ENCODE measurements around the gene TTLL11.

The TTLL11 gene

GRCh38 chr9:121930956-121931355 is 162.2 kb downstream of the TTLL11 start:
- DNase-seq (ENCODE audit: low read depth) = no peak
- no peak overlapping the region for H3K4me3 ChIP-seq (ENCODE audit: low read depth, low read length)
- TF ChIP-seq CTCF (conservative IDR thresholded peaks at IDR 0.05; ENCODE audit: low read depth, low read length) = no peak

- no peak for DNase-seq (ENCODE audit: low read depth)
- no peak overlapping the region for H3K4me3 ChIP-seq (ENCODE audit: low read depth, low read length)
- TF ChIP-seq CTCF (conservative IDR thresholded peaks at IDR 0.05; ENCODE audit: low read depth, low read length) = peak; percentile 39
Measured at GRCh38 chr9:121929893-121930875, 162.9 kb downstream of the TTLL11 start.

- DNase-seq (ENCODE audit: low read depth) = no peak
- no peak overlapping the region for H3K4me3 ChIP-seq (ENCODE audit: low read depth, low read length)
- no peak for TF ChIP-seq CTCF (conservative IDR thresholded peaks at IDR 0.05; ENCODE audit: low read depth, low read length)
Measured at GRCh38 chr9:121927636-121928035, 165.5 kb downstream of the TTLL11 start.

GRCh38 chr9:121927081-121927480 is 166.0 kb downstream of the TTLL11 start:
- no peak overlapping the region for H3K4me3 ChIP-seq (ENCODE audit: low read depth, low read length)
- no peak for TF ChIP-seq CTCF (conservative IDR thresholded peaks at IDR 0.05; ENCODE audit: low read depth, low read length)
- no peak for DNase-seq (ENCODE audit: low read depth)

- no peak for DNase-seq (ENCODE audit: low read depth)
- TF ChIP-seq CTCF (conservative IDR thresholded peaks at IDR 0.05; ENCODE audit: low read depth, low read length) = no peak
- no peak overlapping the region for H3K4me3 ChIP-seq (ENCODE audit: low read depth, low read length)
Measured at GRCh38 chr9:121926351-121926801, 166.7 kb downstream of the TTLL11 start.

- no peak overlapping the region for H3K4me3 ChIP-seq (ENCODE audit: low read depth, low read length)
- TF ChIP-seq CTCF (conservative IDR thresholded peaks at IDR 0.05; ENCODE audit: low read depth, low read length) = no peak
- no peak for DNase-seq (ENCODE audit: low read depth)
Measured at GRCh38 chr9:121925935-121926334, 167.2 kb downstream of the TTLL11 start.

GRCh38 chr9:121924700-121925099 is 168.4 kb downstream of the TTLL11 start:
- H3K4me3 ChIP-seq (ENCODE audit: low read depth, low read length) = no peak overlapping the region
- no peak for DNase-seq (ENCODE audit: low read depth)
- TF ChIP-seq CTCF (conservative IDR thresholded peaks at IDR 0.05; ENCODE audit: low read depth, low read length) = no peak
